HL-60 (cell line): ENCODE data around the gene CASP8.
"Not testable (repeated sequence)": the region's sequence is repeated elsewhere in the genome, so short reads cannot be mapped to it uniquely, and the experiment has no call there.

Experiments
- DNase-seq, 2 experiments: peaks; one replicate each; pipeline ENCODE4 v3.0.0-alpha.2; 2010 to 2020; ENCODE audit warnings: low read depth in 1 of 2, low spot score in 1 of 2
- H3K27ac ChIP-seq: fragments of 250-450 bp; sonication (Bioruptor Pico); replicated peaks from 2 replicates; pipeline ENCODE4 v1.5.1; 2020; ENCODE audit warnings: mild to moderate bottlenecking, moderate library complexity
- H3K27me3 ChIP-seq: fragments of 250-450 bp; sonication (Bioruptor Pico); 2 replicates; pipeline ENCODE4 v1.5.1; 2021; ENCODE audit warnings: mild to moderate bottlenecking, moderate library complexity; ENCODE audit not compliant: insufficient read depth, poor library complexity, severe bottlenecking
- H3K4me3 ChIP-seq: replicated peaks from 2 replicates; pipeline ENCODE4 v1.5.1; 2011; ENCODE audit warnings: mild to moderate bottlenecking, control low read depth, low read length; ENCODE audit not compliant: insufficient read depth
- CTCF ChIP-seq: IDR thresholded peaks from one replicate; pipeline ENCODE4 v1.5.1; 2011; ENCODE audit warnings: low read length, control low read depth, inconsistent platforms; ENCODE audit not compliant: insufficient read depth
- GABPA ChIP-seq: IDR thresholded peaks from 2 replicates; pipeline ENCODE4 v1.6.1; 2012; ENCODE audit warnings: low read depth
- POLR2AphosphoS5 ChIP-seq: IDR thresholded peaks from 2 replicates; pipeline ENCODE4 v1.6.1; 2012; ENCODE audit warnings: low read depth
- REST ChIP-seq: IDR thresholded peaks from 2 replicates; pipeline ENCODE4 v1.6.1; 2012; ENCODE audit warnings: low read depth; ENCODE audit not compliant: insufficient replicate concordance
- SPI1 ChIP-seq: IDR thresholded peaks from 2 replicates; pipeline ENCODE4 v1.6.1; 2012; ENCODE audit warnings: low read depth, mild to moderate bottlenecking, borderline replicate concordance

CASP8 gene

GRCh38 chr2:201234663-201235135 lies 25.6 kb upstream of the CASP8 start:
- H3K4me3 ChIP-seq: peak overlapping the region; percentile 65
- no peaks in the 10 kb centered on the region for H3K27me3 ChIP-seq
- H3K27ac ChIP-seq: peak overlapping the region; percentile 81
- no peak for TF ChIP-seq REST
- TF ChIP-seq SPI1: no peak
- TF ChIP-seq GABPA: no peak
- no peak for DNase-seq

GRCh38 chr2:201235860-201236811 lies 24.2 kb upstream of the CASP8 start:
- DNase-seq: peak; percentile 61 to 77
- peak overlapping the region; percentile 4; the same call in 1 of the 2 replicates for H3K27ac ChIP-seq
- TF ChIP-seq CTCF (no peak), REST (no peak), POLR2AphosphoS5 (no peak), GABPA (no peak), SPI1 (no peak)
- H3K27me3 ChIP-seq: no peaks in the 10 kb centered on the region
- peak overlapping the region; percentile 65 for H3K4me3 ChIP-seq

- H3K27me3 ChIP-seq: no peaks in the 10 kb centered on the region
- peak overlapping the region; percentile 78 for H3K27ac ChIP-seq
- TF ChIP-seq CTCF (no peak), GABPA (no peak), SPI1 (peak; percentile 95), POLR2AphosphoS5 (no peak), REST (no peak)
- H3K4me3 ChIP-seq: no peak overlapping the region
- DNase-seq: peak in 1 of 2 experiments; percentile 69
Observed at GRCh38 chr2:201237486-201238123, 22.7 kb upstream of the CASP8 start.

- H3K4me3 ChIP-seq, H3K27me3 ChIP-seq: not testable (repeated sequence)
- peak; percentile 86 to 93 for DNase-seq
- H3K27ac ChIP-seq: peak overlapping the region; percentile 78
Observed at GRCh38 chr2:201239167-201239935, 21.0 kb upstream of the CASP8 start.
